H1 (cell line): ENCODE results near the gene LYVE1. TPM values are rescaled to one million over a fixed set of nuclear protein-coding genes. Genes with fewer than 3 reads are reported as not detected.

Experiments
- CTCF ChIA-PET: fragments of 300-600 bp; sonication (Branson Sonifier 250); formaldehyde crosslinking; loops from one replicate; lab custom pipeline; 2021; ENCODE audit not compliant: partially characterized antibody; lab: Charles Lee
- POLR2A ChIA-PET: fragments of 300-600 bp; sonication (Branson Sonifier 250); formaldehyde crosslinking; loops from one replicate; lab custom pipeline; 2021; ENCODE audit warnings: inconsistent platforms; ENCODE audit not compliant: partially characterized antibody; lab: Charles Lee
- DNase-seq, 2 experiments: peaks; one replicate each; pipeline versions ENCODE4 v3.0.0 to v3.0.0-alpha.2; 2010 to 2022; ENCODE audit warnings: low spot score in 2 of 2, low read depth in 1 of 2, mixed read lengths in 1 of 2
- FAIRE-seq: peaks from 2 replicates; lab custom pipeline; 2011; peaks lifted over from hg19 to GRCh38; lab: Jason Lieb, UNC
- H2AFZ ChIP-seq: 2 replicates; pipeline ENCODE4 v1.8.1; 2012; ENCODE audit warnings: low read length, inconsistent platforms
- H2AK5ac ChIP-seq: 2 replicates; pipeline ENCODE4 v1.6.1; 2013; ENCODE audit warnings: low read depth, low read length
- H2BK120ac ChIP-seq: replicated peaks from 2 replicates; pipeline ENCODE3; 2013; ENCODE audit warnings: low read depth, low read length, inconsistent platforms
- H2BK12ac ChIP-seq: 2 replicates; pipeline ENCODE4 v1.6.1; 2013; ENCODE audit warnings: low read depth, low read length
- H2BK15ac ChIP-seq: 2 replicates; pipeline ENCODE4 v1.6.1; 2013; ENCODE audit warnings: low read length
- H2BK20ac ChIP-seq: 2 replicates; pipeline ENCODE4 v1.6.1; 2013; ENCODE audit warnings: low read length
- H2BK5ac ChIP-seq: 2 replicates; pipeline ENCODE4 v1.6.1; 2013; ENCODE audit warnings: low read depth, low read length
- H3K14ac ChIP-seq: 2 replicates; pipeline ENCODE4 v1.6.1; 2013; ENCODE audit warnings: inconsistent platforms; ENCODE audit not compliant: insufficient read length
- H3K18ac ChIP-seq: 2 replicates; pipeline ENCODE4 v1.6.1; 2013; ENCODE audit warnings: low read length; ENCODE audit errors: extremely low read depth
- H3K23ac ChIP-seq: 2 replicates; pipeline ENCODE4 v1.6.1; 2013; ENCODE audit warnings: inconsistent platforms; ENCODE audit not compliant: insufficient read length
- H3K23me2 ChIP-seq: 2 replicates; pipeline ENCODE4 v1.6.1; 2013; ENCODE audit warnings: low read depth, low read length
- H3K27ac ChIP-seq: 2 replicates; pipeline ENCODE4 v1.6.1; 2011; ENCODE audit warnings: low read depth, low read length, inconsistent platforms
- H3K27me3 ChIP-seq, 4 experiments: replicated peaks in 1 of 4; 1 replicate in 1 of 4; 2 replicates in 3 of 4; pipeline versions ENCODE4 v1.6.1 to v1.8.1; 2011 to 2013; ENCODE audit warnings: low read length in 3 of 4, mild to moderate bottlenecking in 3 of 4, inconsistent platforms in 2 of 4, mixed read lengths in 2 of 4, moderate library complexity in 1 of 4; ENCODE audit not compliant: control insufficient read depth in 3 of 4, insufficient read depth in 3 of 4; ENCODE audit errors: extremely low read depth in 1 of 4
- H3K36me3 ChIP-seq, 4 experiments: 2 replicates each; pipeline versions ENCODE4 v1.6.1 to v1.8.1; 2011 to 2013; ENCODE audit warnings: mild to moderate bottlenecking in 4 of 4, low read length in 3 of 4, moderate library complexity in 2 of 4, control low read depth in 1 of 4, inconsistent platforms in 1 of 4; ENCODE audit not compliant: insufficient read depth in 4 of 4, control insufficient read depth in 2 of 4
- H3K4ac ChIP-seq: replicated peaks from 2 replicates; pipeline ENCODE3; 2013; ENCODE audit warnings: low read length, low read depth, mixed read lengths, inconsistent platforms; ENCODE audit not compliant: insufficient read length
- H3K4me1 ChIP-seq, 4 experiments: replicated peaks in 1 of 4; 1 replicate in 1 of 4; 2 replicates in 3 of 4; pipeline versions ENCODE4 v1.6.1 to v1.8.1; 2011 to 2013; ENCODE audit warnings: low read length in 3 of 4, inconsistent platforms in 2 of 4, mixed read lengths in 1 of 4; ENCODE audit not compliant: insufficient read depth in 4 of 4, control insufficient read depth in 3 of 4
- H3K4me2 ChIP-seq, 2 experiments: 2 replicates each; pipeline versions ENCODE4 v1.6.1 to v1.8.1; 2011 to 2013; ENCODE audit warnings: low read depth in 2 of 2, low read length in 2 of 2, control low read depth in 1 of 2, inconsistent platforms in 1 of 2, mild to moderate bottlenecking in 1 of 2; ENCODE audit not compliant: insufficient read depth in 1 of 2
- H3K4me3 ChIP-seq, 4 experiments: fragments of 200-600, 300-600 bp in 1 of 4; sonication (generic), shearing (Covaris generic), sonication (Bioruptor Twin) in 1 of 4; 2 replicates each; pipeline versions ENCODE4 v1.5.1 to v1.8.1; 2011 to 2016; ENCODE audit warnings: low read length in 4 of 4, low read depth in 3 of 4, control low read depth in 2 of 4, inconsistent platforms in 2 of 4, mild to moderate bottlenecking in 2 of 4, mixed read lengths in 1 of 4, moderate library complexity in 1 of 4; ENCODE audit not compliant: insufficient read depth in 2 of 4; ENCODE audit errors: extremely low read depth in 1 of 4
- H3K56ac ChIP-seq: replicated peaks from 2 replicates; pipeline ENCODE3; 2013; ENCODE audit warnings: low read depth, mild to moderate bottlenecking, mixed read lengths, low read length, inconsistent platforms; ENCODE audit not compliant: insufficient read length
- H3K79me1 ChIP-seq: 2 replicates; pipeline ENCODE4 v1.6.1; 2013; ENCODE audit warnings: low read depth, low read length, control low read depth
- H3K79me2 ChIP-seq, 2 experiments: 2 replicates each; pipeline versions ENCODE4 v1.6.1 to v1.8.1; 2012 to 2013; ENCODE audit warnings: low read length in 2 of 2, mild to moderate bottlenecking in 2 of 2, inconsistent platforms in 1 of 2; ENCODE audit not compliant: insufficient read depth in 2 of 2, control insufficient read depth in 1 of 2
- H3K9ac ChIP-seq, 4 experiments: replicated peaks in 1 of 4; 1 replicate in 1 of 4; 2 replicates in 3 of 4; pipeline versions ENCODE4 v1.6.1 to v1.8.1; 2011 to 2013; ENCODE audit warnings: low read depth in 3 of 4, low read length in 3 of 4, control low read depth in 2 of 4, mild to moderate bottlenecking in 2 of 4, moderate library complexity in 2 of 4, inconsistent platforms in 1 of 4; ENCODE audit errors: extremely low read depth in 1 of 4
- H3K9me3 ChIP-seq, 2 experiments: 2 replicates each; pipeline versions ENCODE4 v1.6.1 to v1.8.1; 2012 to 2013; ENCODE audit warnings: mild to moderate bottlenecking in 2 of 2, moderate library complexity in 2 of 2, control low read depth in 1 of 2, inconsistent platforms in 1 of 2, low read depth in 1 of 2, low read length in 1 of 2, mixed read lengths in 1 of 2; ENCODE audit not compliant: insufficient read depth in 2 of 2
- H4K20me1 ChIP-seq, 2 experiments: replicated peaks in 1 of 2; 2 replicates each; pipeline versions ENCODE3 to v1.8.1; 2011 to 2013; ENCODE audit warnings: inconsistent platforms in 2 of 2, low read length in 2 of 2, mild to moderate bottlenecking in 1 of 2; ENCODE audit not compliant: insufficient read depth in 2 of 2, control insufficient read depth in 1 of 2
- H4K5ac ChIP-seq: 2 replicates; pipeline ENCODE4 v1.6.1; 2013; ENCODE audit warnings: low read length, low read depth, mixed read lengths, inconsistent platforms; ENCODE audit not compliant: insufficient read length
- H4K8ac ChIP-seq: 2 replicates; pipeline ENCODE4 v1.8.0; 2013; ENCODE audit warnings: mild to moderate bottlenecking, moderate library complexity, low read length, inconsistent platforms; ENCODE audit not compliant: insufficient read depth; ENCODE audit errors: extremely low read depth
- H4K91ac ChIP-seq: replicated peaks from 2 replicates; pipeline ENCODE3; 2013; ENCODE audit warnings: low read length, mixed read lengths, inconsistent platforms; ENCODE audit not compliant: insufficient read length
- ASH2L ChIP-seq: fragments of 200-600, 300-600 bp; sonication (generic); IDR thresholded peaks from one replicate; pipeline ENCODE4 v1.7.1; 2017; ENCODE audit warnings: low read length
- BACH1 ChIP-seq: IDR thresholded peaks from 2 replicates; pipeline ENCODE4 v1.6.1; 2012; ENCODE audit warnings: low read length, improper control_type of control experiment
- CBX8 ChIP-seq: fragments of 300-800, 300-1000 bp; sonication (generic); IDR thresholded peaks from 2 replicates; pipeline ENCODE4 v1.7.1; 2016; ENCODE audit warnings: low read depth, low read length, borderline replicate concordance
- EGR1 ChIP-seq: IDR thresholded peaks from 2 replicates; pipeline ENCODE4 v1.6.1; 2011; ENCODE audit warnings: low read depth, low read length, borderline replicate concordance
- EP300 ChIP-seq, 2 experiments: IDR thresholded peaks; 1 replicate in 1 of 2; 2 replicates in 1 of 2; pipeline ENCODE4 v1.6.1; 2011 to 2012; ENCODE audit warnings: low read depth in 2 of 2, low read length in 2 of 2, mild to moderate bottlenecking in 2 of 2, borderline replicate concordance in 1 of 2, inconsistent platforms in 1 of 2, moderate library complexity in 1 of 2
- NANOG ChIP-seq: IDR thresholded peaks from 2 replicates; pipeline ENCODE4 v1.6.1; 2011; ENCODE audit warnings: low read length, low read depth, mild to moderate bottlenecking, inconsistent platforms; ENCODE audit not compliant: insufficient read depth, poor library complexity, severe bottlenecking
- NRF1 ChIP-seq: IDR thresholded peaks from 2 replicates; pipeline ENCODE4 v1.6.1; 2011; ENCODE audit warnings: mild to moderate bottlenecking, low read depth, low read length, improper control_type of control experiment
- POLR2AphosphoS5 ChIP-seq: IDR thresholded peaks from 2 replicates; pipeline ENCODE4 v1.6.1; 2011; ENCODE audit warnings: low read depth, low read length
- SIN3A ChIP-seq, 2 experiments: IDR thresholded peaks in 1 of 2; conservative IDR thresholded peaks in 1 of 2; 2 replicates each; pipeline ENCODE4 v1.6.1; 2011 to 2012; ENCODE audit warnings: low read length in 2 of 2, improper control_type of control experiment in 1 of 2, low read depth in 1 of 2, mild to moderate bottlenecking in 1 of 2
- SP4 ChIP-seq: IDR thresholded peaks from 2 replicates; pipeline ENCODE4 v1.6.1; 2012; ENCODE audit warnings: low read length, inconsistent platforms
- USF2 ChIP-seq: IDR thresholded peaks from 2 replicates; pipeline ENCODE4 v1.6.1; 2011; ENCODE audit warnings: low read length, improper control_type of control experiment
- WGBS, 2 experiments: shearing (Covaris generic) in 1 of 2; methylation state at CpG; one replicate each; pipeline versions ENCODE4 v1.1.6 to v1.1.7; 2013 to 2015; ENCODE audit warnings: low lambda C conversion rate in 2 of 2, mixed read lengths in 2 of 2, inconsistent platforms in 1 of 2, low coverage in 1 of 2, missing lambda C conversion rate in 1 of 2; ENCODE audit not compliant: insufficient replicate concordance in 2 of 2, insufficient coverage in 1 of 2, insufficient read length in 1 of 2; ENCODE audit errors: extremely low coverage in 1 of 2, missing lambda C conversion rate in 1 of 2; 5-methylcytosine and 5-hydroxymethylcytosine counted together
- polyA plus RNA-seq, 7 experiments: library from polyadenylated mRNA; depleted of rRNA in 3 of 7; stranded (reverse) in 5 of 7; unstranded in 2 of 7; fragments of >200 nt in 5 of 7; fragments of 200-250 nt in 2 of 7; gene quantifications; 1 replicate in 5 of 7; 2 replicates in 1 of 7; 4 replicates in 1 of 7; pipeline versions ENCODE4 v1.2.1 to v1.2.3, GENCODE V29; 2011 to 2013; ENCODE audit warnings: missing spikeins in 2 of 7, mixed read lengths in 2 of 7
- total RNA-seq: library from RNA; stranded (reverse); fragmentation: NEBNext Ultra II Directional; extraction: Animal tissue kit (Norgen Biotek cat#: 25700); gene quantifications from 2 replicates; pipeline ENCODE4 v1.2.1, GENCODE V29; 2021

LYVE1 gene
- total and polyA plus RNA-seq, 2 of the 8 experiments (the other 6 are each of a cell fraction or from before 2014, with no cell fraction given): 0.09 TPM; not detected in 1

GRCh38 chr11:10594407-10594806, 25.9 kb upstream of the LYVE1 start:
- no peak overlapping the region for H3K23ac ChIP-seq
- H4K20me1 ChIP-seq: no peaks in the 10 kb centered on the region
- no peak overlapping the region for H2BK20ac ChIP-seq
- no peaks in the 10 kb centered on the region for H3K79me1 ChIP-seq
- FAIRE-seq: no peak
- no peaks in the 10 kb centered on the region for H3K4me1 ChIP-seq
- no peaks in the 10 kb centered on the region for H3K9me3 ChIP-seq
- ChIA-PET CTCF (interaction anchor here (1.2 kb wide), 1 partner anchor 32 kb away, joined by 4 read pairs; no protein-coding TSS in a partner anchor), POLR2A (interaction anchor here (1.2 kb wide), 1 partner anchor 9 kb away, joined by 3 read pairs; no protein-coding TSS in a partner anchor)
- WGBS, 2 experiments: 88% methylated on average over 4 of the region's 4 CpGs; no CpG with 5 or more reads in 1 of the 2 experiments
- no peak overlapping the region for H2BK12ac ChIP-seq
- no peak overlapping the region for H3K4ac ChIP-seq
- no peaks in the 10 kb centered on the region for H3K23me2 ChIP-seq
- no peaks in the 10 kb centered on the region for H3K27me3 ChIP-seq
- no peak overlapping the region for H3K18ac ChIP-seq
- no peak overlapping the region for H4K8ac ChIP-seq
- H2AK5ac ChIP-seq: no peak overlapping the region
- H3K14ac ChIP-seq: no peak overlapping the region
- no peak overlapping the region for H3K4me2 ChIP-seq
- H2BK15ac ChIP-seq: no peak overlapping the region
- no peak overlapping the region for H4K5ac ChIP-seq
- no peak overlapping the region for H3K27ac ChIP-seq
- H3K9ac ChIP-seq: no peak overlapping the region
- no peaks in the 10 kb centered on the region for H3K36me3 ChIP-seq
- no peak for DNase-seq
- H2AFZ ChIP-seq: no peak overlapping the region
- no peak overlapping the region for H3K56ac ChIP-seq
- no peak overlapping the region for H3K4me3 ChIP-seq
- no peak overlapping the region for H2BK120ac ChIP-seq
- H2BK5ac ChIP-seq: no peak overlapping the region
- no peak overlapping the region for H4K91ac ChIP-seq
- no peaks in the 10 kb centered on the region; a peak in 1 of 4 replicates for H3K79me2 ChIP-seq
- TF ChIP-seq POLR2AphosphoS5 (no peak), NRF1 (no peak), USF2 (no peak), ASH2L (no peak), CBX8 (no peak), BACH1 (no peak), EGR1 (no peak), EP300 (IDR thresholded peaks at IDR 0.05; ENCODE audit: borderline replicate concordance in 1 of 2, low read depth in 2 of 2, low read length in 2 of 2) (no peak), NANOG (no peak), SP4 (no peak), SIN3A (conservative IDR thresholded peaks at IDR 0.05 in 1 of 2, IDR thresholded peaks at IDR 0.05 in 1 of 2; ENCODE audit: low read depth in 1 of 2, low read length in 2 of 2) (no peak)
